ENCODE data around the gene ESYT1. TPM values are rescaled to one million over a fixed set of nuclear protein-coding genes. Genes with fewer than 3 reads are reported as not detected.
A peak's percentile ranks its signal among the peaks of the same experiment; 100 is the strongest.

Gene ESYT1
- total and polyA plus RNA-seq, 10 of the 15 experiments (the other 5 are each of a cell fraction or from before 2014, with no cell fraction given), result 47.5 to 120 (median 87.1) TPM

DNA sequence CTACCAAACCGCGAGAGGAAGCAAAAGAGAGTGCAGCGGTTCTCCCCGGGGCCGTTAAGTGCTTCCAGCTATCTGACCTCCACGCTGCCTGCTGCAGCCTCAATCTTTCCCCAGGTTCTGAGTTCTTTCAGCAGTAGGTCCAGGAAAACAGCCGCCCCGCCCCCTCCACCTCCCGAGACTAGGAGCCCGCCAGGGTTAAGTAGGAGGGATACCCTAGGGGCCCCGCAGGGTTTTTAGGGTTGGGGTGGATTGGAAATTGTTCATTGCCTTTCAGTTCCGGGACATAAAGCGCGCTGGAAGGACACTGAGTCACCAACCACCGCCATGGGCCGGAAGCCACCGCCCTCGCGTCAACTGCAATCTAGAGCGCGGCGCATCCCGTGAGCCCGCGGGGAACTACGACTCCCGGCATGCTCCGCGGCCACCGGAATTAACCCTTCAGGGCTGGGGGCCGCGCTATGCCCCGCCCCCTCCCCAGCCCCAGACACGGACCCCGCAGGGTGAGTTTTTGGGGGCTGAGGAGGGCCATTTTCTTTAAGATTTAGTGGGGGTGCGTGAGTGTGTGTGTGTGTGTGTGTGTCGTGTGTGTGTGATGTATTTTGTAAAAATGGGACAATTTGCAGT is 24.2 kb downstream of the ESYT1 start, which contains the start of gene MYL6B (continued):
- TF ChIP-seq ETV6 (conservative IDR thresholded peaks at IDR 0.05 in 1 of 2, IDR thresholded peaks at IDR 0.05 in 1 of 2; ENCODE audit: borderline replicate concordance in 1 of 2, low read depth in 1 of 2) (0 out of 4 replicates have a peak, but pooled peaks of 1 of the 2 experiments have one; percentile 6), NR2C1 (IDR thresholded peaks at IDR 0.05) (peak; percentile 90), RUNX3 (IDR thresholded peaks at IDR 0.05; ENCODE audit: low read length) (peak; percentile 62; the same call in 1 of the 2 replicates), CREB1 (IDR thresholded peaks at IDR 0.05; ENCODE audit: low read depth) (peak; percentile 80), POLR2A (IDR thresholded peaks at IDR 0.05; ENCODE audit: low read depth, low read length) (peak; percentile 93), SUZ12 (IDR thresholded peaks at IDR 0.05; ENCODE audit: unreplicated experiment) (no peak), CHD2 (IDR thresholded peaks at IDR 0.05; ENCODE audit: borderline replicate concordance, low read depth, low read length) (peak; percentile 84), NFIC (IDR thresholded peaks at IDR 0.05; ENCODE audit: low read depth, low read length) (no peak), ZNF384 (IDR thresholded peaks at IDR 0.05; ENCODE audit: borderline replicate concordance, low read depth, low read length) (no peak), ZNF217 (IDR thresholded peaks at IDR 0.05) (no peak), KAT2A (conservative IDR thresholded peaks at IDR 0.05; ENCODE audit: control insufficient read depth, low read depth, low read length) (no peak), SREBF1 (IDR thresholded peaks at IDR 0.05; ENCODE audit: low read length) (peak; percentile 50; the same call in 1 of the 2 replicates), NFYA (IDR thresholded peaks at IDR 0.05; ENCODE audit: borderline replicate concordance, low read depth, low read length) (no peak), ZBED1 (IDR thresholded peaks at IDR 0.05; ENCODE audit: borderline replicate concordance) (no peak), STAT3 (IDR thresholded peaks at IDR 0.05; ENCODE audit: low read depth, low read length) (no peak), RCOR1 (conservative IDR thresholded peaks at IDR 0.05; ENCODE audit: low read depth, low read length) (no peak), BACH1 (IDR thresholded peaks at IDR 0.05; ENCODE audit: borderline replicate concordance) (no peak)
- TF ChIP-seq, protein P1, sequence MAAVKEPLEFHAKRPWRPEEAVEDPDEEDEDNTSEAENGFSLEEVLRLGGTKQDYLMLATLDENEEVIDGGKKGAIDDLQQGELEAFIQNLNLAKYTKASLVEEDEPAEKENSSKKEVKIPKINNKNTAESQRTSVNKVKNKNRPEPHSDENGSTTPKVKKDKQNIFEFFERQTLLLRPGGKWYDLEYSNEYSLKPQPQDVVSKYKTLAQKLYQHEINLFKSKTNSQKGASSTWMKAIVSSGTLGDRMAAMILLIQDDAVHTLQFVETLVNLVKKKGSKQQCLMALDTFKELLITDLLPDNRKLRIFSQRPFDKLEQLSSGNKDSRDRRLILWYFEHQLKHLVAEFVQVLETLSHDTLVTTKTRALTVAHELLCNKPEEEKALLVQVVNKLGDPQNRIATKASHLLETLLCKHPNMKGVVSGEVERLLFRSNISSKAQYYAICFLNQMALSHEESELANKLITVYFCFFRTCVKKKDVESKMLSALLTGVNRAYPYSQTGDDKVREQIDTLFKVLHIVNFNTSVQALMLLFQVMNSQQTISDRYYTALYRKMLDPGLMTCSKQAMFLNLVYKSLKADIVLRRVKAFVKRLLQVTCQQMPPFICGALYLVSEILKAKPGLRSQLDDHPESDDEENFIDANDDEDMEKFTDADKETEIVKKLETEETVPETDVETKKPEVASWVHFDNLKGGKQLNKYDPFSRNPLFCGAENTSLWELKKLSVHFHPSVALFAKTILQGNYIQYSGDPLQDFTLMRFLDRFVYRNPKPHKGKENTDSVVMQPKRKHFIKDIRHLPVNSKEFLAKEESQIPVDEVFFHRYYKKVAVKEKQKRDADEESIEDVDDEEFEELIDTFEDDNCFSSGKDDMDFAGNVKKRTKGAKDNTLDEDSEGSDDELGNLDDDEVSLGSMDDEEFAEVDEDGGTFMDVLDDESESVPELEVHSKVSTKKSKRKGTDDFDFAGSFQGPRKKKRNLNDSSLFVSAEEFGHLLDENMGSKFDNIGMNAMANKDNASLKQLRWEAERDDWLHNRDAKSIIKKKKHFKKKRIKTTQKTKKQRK (IDR thresholded peaks at IDR 0.05; ENCODE audit: low read depth, low read length), result no peak
- TF ChIP-seq, protein P2, sequence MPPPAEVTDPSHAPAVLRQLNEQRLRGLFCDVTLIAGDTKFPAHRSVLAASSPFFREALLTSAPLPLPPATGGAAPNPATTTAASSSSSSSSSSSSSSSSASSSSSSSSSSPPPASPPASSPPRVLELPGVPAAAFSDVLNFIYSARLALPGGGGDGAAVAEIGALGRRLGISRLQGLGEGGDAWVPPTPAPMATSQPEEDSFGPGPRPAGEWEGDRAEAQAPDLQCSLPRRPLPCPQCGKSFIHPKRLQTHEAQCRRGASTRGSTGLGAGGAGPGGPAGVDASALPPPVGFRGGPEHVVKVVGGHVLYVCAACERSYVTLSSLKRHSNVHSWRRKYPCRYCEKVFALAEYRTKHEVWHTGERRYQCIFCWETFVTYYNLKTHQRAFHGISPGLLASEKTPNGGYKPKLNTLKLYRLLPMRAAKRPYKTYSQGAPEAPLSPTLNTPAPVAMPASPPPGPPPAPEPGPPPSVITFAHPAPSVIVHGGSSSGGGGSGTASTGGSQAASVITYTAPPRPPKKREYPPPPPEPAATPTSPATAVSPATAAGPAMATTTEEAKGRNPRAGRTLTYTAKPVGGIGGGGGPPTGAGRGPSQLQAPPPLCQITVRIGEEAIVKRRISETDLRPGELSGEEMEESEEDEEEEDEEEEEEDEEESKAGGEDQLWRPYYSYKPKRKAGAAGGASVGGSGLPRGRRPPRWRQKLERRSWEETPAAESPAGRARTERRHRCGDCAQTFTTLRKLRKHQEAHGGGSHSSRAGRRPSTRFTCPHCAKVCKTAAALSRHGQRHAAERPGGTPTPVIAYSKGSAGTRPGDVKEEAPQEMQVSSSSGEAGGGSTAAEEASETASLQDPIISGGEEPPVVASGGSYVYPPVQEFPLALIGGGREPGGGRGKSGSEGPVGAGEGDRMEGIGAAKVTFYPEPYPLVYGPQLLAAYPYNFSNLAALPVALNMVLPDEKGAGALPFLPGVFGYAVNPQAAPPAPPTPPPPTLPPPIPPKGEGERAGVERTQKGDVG (CRISPR knock-in tag; IDR thresholded peaks at IDR 0.05), result no peak
- TF ChIP-seq, protein P3, sequence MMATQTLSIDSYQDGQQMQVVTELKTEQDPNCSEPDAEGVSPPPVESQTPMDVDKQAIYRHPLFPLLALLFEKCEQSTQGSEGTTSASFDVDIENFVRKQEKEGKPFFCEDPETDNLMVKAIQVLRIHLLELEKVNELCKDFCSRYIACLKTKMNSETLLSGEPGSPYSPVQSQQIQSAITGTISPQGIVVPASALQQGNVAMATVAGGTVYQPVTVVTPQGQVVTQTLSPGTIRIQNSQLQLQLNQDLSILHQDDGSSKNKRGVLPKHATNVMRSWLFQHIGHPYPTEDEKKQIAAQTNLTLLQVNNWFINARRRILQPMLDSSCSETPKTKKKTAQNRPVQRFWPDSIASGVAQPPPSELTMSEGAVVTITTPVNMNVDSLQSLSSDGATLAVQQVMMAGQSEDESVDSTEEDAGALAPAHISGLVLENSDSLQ (IDR thresholded peaks at IDR 0.05), result no peak; the same call in 1 of the 2 replicates
- TF ChIP-seq, protein P4, sequence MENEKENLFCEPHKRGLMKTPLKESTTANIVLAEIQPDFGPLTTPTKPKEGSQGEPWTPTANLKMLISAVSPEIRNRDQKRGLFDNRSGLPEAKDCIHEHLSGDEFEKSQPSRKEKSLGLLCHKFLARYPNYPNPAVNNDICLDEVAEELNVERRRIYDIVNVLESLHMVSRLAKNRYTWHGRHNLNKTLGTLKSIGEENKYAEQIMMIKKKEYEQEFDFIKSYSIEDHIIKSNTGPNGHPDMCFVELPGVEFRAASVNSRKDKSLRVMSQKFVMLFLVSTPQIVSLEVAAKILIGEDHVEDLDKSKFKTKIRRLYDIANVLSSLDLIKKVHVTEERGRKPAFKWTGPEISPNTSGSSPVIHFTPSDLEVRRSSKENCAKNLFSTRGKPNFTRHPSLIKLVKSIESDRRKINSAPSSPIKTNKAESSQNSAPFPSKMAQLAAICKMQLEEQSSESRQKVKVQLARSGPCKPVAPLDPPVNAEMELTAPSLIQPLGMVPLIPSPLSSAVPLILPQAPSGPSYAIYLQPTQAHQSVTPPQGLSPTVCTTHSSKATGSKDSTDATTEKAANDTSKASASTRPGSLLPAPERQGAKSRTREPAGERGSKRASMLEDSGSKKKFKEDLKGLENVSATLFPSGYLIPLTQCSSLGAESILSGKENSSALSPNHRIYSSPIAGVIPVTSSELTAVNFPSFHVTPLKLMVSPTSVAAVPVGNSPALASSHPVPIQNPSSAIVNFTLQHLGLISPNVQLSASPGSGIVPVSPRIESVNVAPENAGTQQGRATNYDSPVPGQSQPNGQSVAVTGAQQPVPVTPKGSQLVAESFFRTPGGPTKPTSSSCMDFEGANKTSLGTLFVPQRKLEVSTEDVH (IDR thresholded peaks at IDR 0.05; ENCODE audit: low read depth, partially characterized antibody), result no peak
